ENCODE measurements around the gene ARL2. TPM values are rescaled to one million over a fixed set of nuclear protein-coding genes. Genes with fewer than 3 reads are reported as not detected.
A peak's percentile ranks its signal among the peaks of the same experiment; 100 is the strongest.

Gene ARL2
- polyA plus RNA-seq, 3 donors = 34.3 to 40.4 (median 34.4) TPM

- peaks cover 41 to 57% of the 10 kb centered on the region in 2 donors for H3K4me1 ChIP-seq (ENCODE audit: control insufficient read depth in 1 of 2, insufficient read depth in 2 of 2, low read length in 2 of 2)
- H3K9ac ChIP-seq (ENCODE audit: insufficient read depth, low read length, poor library complexity, severe bottlenecking) = peak overlapping the region; percentile 69
- no peak for TF ChIP-seq CTCF (IDR thresholded peaks at IDR 0.05)
- no peak for DNase-seq
- H3K4me2 ChIP-seq (replicated peaks; ENCODE audit: extremely low read depth, low read length, poor library complexity, severe bottlenecking) = peak overlapping the region; percentile 95
- H2AFZ ChIP-seq (ENCODE audit: insufficient read depth, low read depth, low read length, poor library complexity, severe bottlenecking) = peak overlapping the region; percentile 89
- Mint-ChIP-seq H3K36me3 (peaks cover 26 to 54% of the 10 kb centered on the region in 2 donors), H3K4me3 (peak overlapping the region; percentile 91 to 95), H3K27me3 (ENCODE audit: low read depth in 3 of 3) (peaks cover 0 to 2% (median 0%) of the 10 kb centered on the region in 3 donors), H3K27ac (peak overlapping the region; percentile 89 to 98 (median 95)), H3K4me1 (peaks cover 33% of the 10 kb centered on the region), H3K9me3 (no peaks in the 10 kb centered on the region)
- H3K27ac ChIP-seq (ENCODE audit: low read depth in 1 of 2, low read length in 2 of 2) = peak overlapping the region; percentile 76 to 83
- intact Hi-C loops (cut with micrococcal nuclease) = no loop called here
- H3K36me3 ChIP-seq (replicated peaks in 1 of 2; ENCODE audit: control insufficient read depth in 1 of 2, insufficient read depth in 2 of 2, low read length in 2 of 2) = peaks cover 19 to 45% of the 10 kb centered on the region in 2 donors
- peaks cover 22% of the 10 kb centered on the region for H3K79me2 ChIP-seq (ENCODE audit: insufficient read depth, low read length)
- peak overlapping the region; percentile 72 to 95 (median 74) for H3K4me3 ChIP-seq (replicated peaks in 1 of 3; ENCODE audit: low read depth in 2 of 3, low read length in 3 of 3)
- peaks cover 4% of the 10 kb centered on the region for H4K20me1 ChIP-seq (ENCODE audit: insufficient read depth, low read length)
- WGBS (ENCODE audit: insufficient coverage) = 0% methylated on average over 4 of the region's 7 CpGs
- no peaks in the 10 kb centered on the region for H3K27me3 ChIP-seq (ENCODE audit: control insufficient read depth in 2 of 2, insufficient read depth in 2 of 2, low read length in 2 of 2)
- no peaks in the 10 kb centered on the region for H3K9me3 ChIP-seq (replicated peaks in 1 of 2; ENCODE audit: control insufficient read depth in 1 of 2, insufficient read depth in 1 of 2, low read length in 2 of 2)
Observed at GRCh38 chr11:65040520-65040846, 26.5 kb downstream of the ARL2 start.

GRCh38 chr11:65040847-65041622, 27.1 kb downstream of the ARL2 start, which contains the start of gene SAC3D1:
Gene SAC3D1, plus strand, starts transcription at chr11:65041210. Its CDS starts 83 bp downstream, at chr11:65041293.
- peaks cover 24% of the 10 kb centered on the region for H3K79me2 ChIP-seq (ENCODE audit: insufficient read depth, low read length)
- peak within 1 kb of the TSS; percentile 72 to 95 (median 74) for H3K4me3 ChIP-seq (replicated peaks in 1 of 3; ENCODE audit: low read depth in 2 of 3, low read length in 3 of 3)
- under 1% methylated on average over 91 of the region's 91 CpGs for WGBS (ENCODE audit: insufficient coverage)
- peak within 1 kb of the TSS; percentile 76 to 83 for H3K27ac ChIP-seq (ENCODE audit: low read depth in 1 of 2, low read length in 2 of 2)
- DNase-seq = peak; percentile 72 to 77 (median 73)
- peak within 1 kb of the TSS; percentile 95 for H3K4me2 ChIP-seq (replicated peaks; ENCODE audit: extremely low read depth, low read length, poor library complexity, severe bottlenecking)
- peaks cover 21 to 49% of the 10 kb centered on the region in 2 donors for H3K36me3 Mint-ChIP-seq
- peaks cover 4% of the 10 kb centered on the region for H4K20me1 ChIP-seq (ENCODE audit: insufficient read depth, low read length)
- peaks cover 34% of the 10 kb centered on the region for H3K4me1 Mint-ChIP-seq
- H3K36me3 ChIP-seq (replicated peaks in 1 of 2; ENCODE audit: control insufficient read depth in 1 of 2, insufficient read depth in 2 of 2, low read length in 2 of 2) = peaks cover 14 to 39% of the 10 kb centered on the region in 2 donors
- no peaks in the 10 kb centered on the region for H3K27me3 ChIP-seq (ENCODE audit: control insufficient read depth in 2 of 2, insufficient read depth in 2 of 2, low read length in 2 of 2)
- peak within 1 kb of the TSS; percentile 69 for H3K9ac ChIP-seq (ENCODE audit: insufficient read depth, low read length, poor library complexity, severe bottlenecking)
- peak within 1 kb of the TSS; percentile 89 for H2AFZ ChIP-seq (ENCODE audit: insufficient read depth, low read depth, low read length, poor library complexity, severe bottlenecking)
- peak within 1 kb of the TSS; percentile 89 to 98 (median 95) for H3K27ac Mint-ChIP-seq
- TF ChIP-seq CTCF (IDR thresholded peaks at IDR 0.05) = no peak
- intact Hi-C loops (cut with micrococcal nuclease) = no loop called here
- H3K9me3 ChIP-seq (replicated peaks in 1 of 2; ENCODE audit: control insufficient read depth in 1 of 2, insufficient read depth in 1 of 2, low read length in 2 of 2) = no peaks in the 10 kb centered on the region
- H3K27me3 Mint-ChIP-seq (ENCODE audit: low read depth in 3 of 3) = peaks cover 0 to 2% (median 0%) of the 10 kb centered on the region in 3 donors
- peak within 1 kb of the TSS; percentile 91 to 95 for H3K4me3 Mint-ChIP-seq
- peaks cover 41 to 60% of the 10 kb centered on the region in 2 donors for H3K4me1 ChIP-seq (ENCODE audit: control insufficient read depth in 1 of 2, insufficient read depth in 2 of 2, low read length in 2 of 2)
- no peaks in the 10 kb centered on the region for H3K9me3 Mint-ChIP-seq
